Measurements from ENCODE around the gene GAL.

Gene GAL

DNA sequence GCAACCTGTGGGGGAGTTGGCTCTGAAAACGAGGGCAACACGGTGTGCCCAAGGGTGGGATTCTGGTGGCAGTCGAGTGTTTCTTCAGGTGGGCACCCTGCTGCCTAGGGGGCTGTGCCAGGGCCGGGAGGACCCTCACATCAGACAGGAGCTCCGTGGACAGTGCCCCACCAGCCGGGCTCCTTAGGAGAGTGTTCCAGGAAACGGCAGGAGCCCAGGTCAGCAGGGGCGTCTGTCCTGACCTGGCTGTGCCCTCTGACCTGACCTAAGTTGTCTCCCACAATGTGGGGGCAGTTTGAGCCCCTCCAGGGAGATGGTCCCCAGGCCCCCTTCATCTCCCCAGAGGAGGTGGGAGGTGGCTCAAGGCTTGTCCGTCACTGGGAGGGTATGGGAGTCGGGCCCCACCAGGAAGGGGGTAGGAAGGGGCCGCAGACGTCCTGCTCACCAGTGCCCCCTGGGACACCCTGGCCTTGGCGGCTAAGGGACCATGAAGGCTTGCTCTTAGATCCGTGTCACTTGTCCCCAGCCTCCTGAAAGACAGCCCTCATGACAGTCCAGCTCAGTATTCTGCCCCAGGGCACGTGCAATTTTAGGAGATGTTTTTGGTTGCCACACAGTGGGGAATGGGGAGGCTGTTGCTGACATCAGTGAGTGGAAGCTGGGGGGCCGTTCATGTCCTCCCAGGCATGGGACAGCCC lies 32.2 kb upstream of the GAL start:
- Histone ChIP-seq H3K4me3 (ENCODE audit: insufficient read depth, low read length, poor library complexity, severe bottlenecking) (no peak overlapping the region), H3K27ac (ENCODE audit: low read depth, low read length) (no peak overlapping the region), H4K20me1 (ENCODE audit: low read depth, low read length) (no peaks in the 10 kb centered on the region), H3K79me2 (ENCODE audit: insufficient read depth, low read length) (no peaks in the 10 kb centered on the region), H3F3A (ENCODE audit: insufficient read depth) (no peaks in the 10 kb centered on the region), H3K9ac (ENCODE audit: low read length) (no peak overlapping the region), H3K27me3 (ENCODE audit: low read length) (no peaks in the 10 kb centered on the region), H3K4me2 (ENCODE audit: low read depth, low read length, poor library complexity, severe bottlenecking) (no peak overlapping the region), H3K9me2 (replicated peaks; ENCODE audit: insufficient read depth, low read length) (no peaks in the 10 kb centered on the region), H2AFZ (ENCODE audit: low read depth, low read length, severe bottlenecking) (no peak overlapping the region), H3K9me3 (ENCODE audit: insufficient read depth, low read length) (no peaks in the 10 kb centered on the region), H3K36me3 (ENCODE audit: low read length) (no peaks in the 10 kb centered on the region)
- TF ChIP-seq CTCF (IDR thresholded peaks at IDR 0.05; ENCODE audit: insufficient read depth, low read length, poor library complexity, severe bottlenecking) (no peak), EZH2phosphoT487 (conservative IDR thresholded peaks at IDR 0.05; ENCODE audit: low read length) (no peak)

- no peaks in the 10 kb centered on the region for H3K79me2 ChIP-seq (ENCODE audit: insufficient read depth, low read length)
- no peaks in the 10 kb centered on the region for H3K36me3 ChIP-seq (ENCODE audit: low read length)
- no peak overlapping the region for H2AFZ ChIP-seq (ENCODE audit: low read depth, low read length, severe bottlenecking)
- H3F3A ChIP-seq (ENCODE audit: insufficient read depth) = no peaks in the 10 kb centered on the region
- H3K9me3 ChIP-seq (ENCODE audit: insufficient read depth, low read length) = no peaks in the 10 kb centered on the region
- no peaks in the 10 kb centered on the region for H3K27me3 ChIP-seq (ENCODE audit: low read length)
- no peak for TF ChIP-seq CTCF (IDR thresholded peaks at IDR 0.05; ENCODE audit: insufficient read depth, low read length, poor library complexity, severe bottlenecking)
- no peak for TF ChIP-seq EZH2phosphoT487 (conservative IDR thresholded peaks at IDR 0.05; ENCODE audit: low read length)
- H3K4me2 ChIP-seq (ENCODE audit: low read depth, low read length, poor library complexity, severe bottlenecking) = no peak overlapping the region
- H3K9me2 ChIP-seq (replicated peaks; ENCODE audit: insufficient read depth, low read length) = no peaks in the 10 kb centered on the region
- H3K9ac ChIP-seq (ENCODE audit: low read length) = no peak overlapping the region
- no peak overlapping the region for H3K27ac ChIP-seq (ENCODE audit: low read depth, low read length)
- H4K20me1 ChIP-seq (ENCODE audit: low read depth, low read length) = no peaks in the 10 kb centered on the region
- no peak overlapping the region for H3K4me3 ChIP-seq (ENCODE audit: insufficient read depth, low read length, poor library complexity, severe bottlenecking)
Measured at GRCh38 chr11:68652683-68653156, 31.6 kb upstream of the GAL start.

- Histone ChIP-seq H2AFZ (ENCODE audit: low read depth, low read length, severe bottlenecking) (no peak overlapping the region), H3K9me2 (replicated peaks; ENCODE audit: insufficient read depth, low read length) (no peaks in the 10 kb centered on the region), H3K9me3 (ENCODE audit: insufficient read depth, low read length) (no peaks in the 10 kb centered on the region), H3K4me3 (ENCODE audit: insufficient read depth, low read length, poor library complexity, severe bottlenecking) (no peak overlapping the region), H3K36me3 (ENCODE audit: low read length) (no peaks in the 10 kb centered on the region), H3K9ac (ENCODE audit: low read length) (no peak overlapping the region), H3K27me3 (ENCODE audit: low read length) (no peaks in the 10 kb centered on the region), H3K4me2 (ENCODE audit: low read depth, low read length, poor library complexity, severe bottlenecking) (no peak overlapping the region), H3F3A (ENCODE audit: insufficient read depth) (no peaks in the 10 kb centered on the region), H3K79me2 (ENCODE audit: insufficient read depth, low read length) (no peaks in the 10 kb centered on the region), H3K27ac (ENCODE audit: low read depth, low read length) (no peak overlapping the region), H4K20me1 (ENCODE audit: low read depth, low read length) (no peaks in the 10 kb centered on the region)
- TF ChIP-seq CTCF (IDR thresholded peaks at IDR 0.05; ENCODE audit: insufficient read depth, low read length, poor library complexity, severe bottlenecking) (no peak), EZH2phosphoT487 (conservative IDR thresholded peaks at IDR 0.05; ENCODE audit: low read length) (no peak)
Measured at GRCh38 chr11:68653486-68654430, 30.6 kb upstream of the GAL start.
